Upper lobe of left lung (tissue), 6 donors: Measurements from ENCODE around the gene CDHR5. TPM values are rescaled to one million over a fixed set of nuclear protein-coding genes. Genes with fewer than 3 reads are reported as not detected.

Experiments
- ATAC-seq, 2 donors: fragments of 200-7000 bp; cut with Tn5 transposase; one replicate each; pipeline ENCODE4 v1.9.1; 2022; ENCODE audit warnings: mild to moderate bottlenecking in 2 of 2, moderate library complexity in 2 of 2; ENCODE audit not compliant: low FRiP score in 2 of 2
- DNase-seq, 2 donors: peaks; one replicate each; pipeline ENCODE4 v3.0.0-alpha.2; 2019 to 2020
- H3K27ac ChIP-seq, 4 donors: fragments of 200-600 bp; sonication (generic); one replicate each; pipeline ENCODE4 v1.5.1; 2016 to 2019
- H3K27me3 ChIP-seq, 4 donors: fragments of 200-600 bp; sonication (generic); one replicate each; pipeline ENCODE4 v1.5.1; 2017 to 2019
- H3K36me3 ChIP-seq, 4 donors: fragments of 200-600 bp; sonication (generic); one replicate each; pipeline ENCODE4 v1.5.1; 2016 to 2019
- H3K4me1 ChIP-seq, 4 donors: fragments of 200-600 bp; sonication (generic); one replicate each; pipeline ENCODE4 v1.5.1; 2018 to 2019
- H3K4me3 ChIP-seq, 4 donors: fragments of 200-600 bp; sonication (generic); one replicate each; pipeline ENCODE4 v1.5.1; 2017 to 2019; ENCODE audit warnings: mild to moderate bottlenecking in 2 of 4, moderate library complexity in 1 of 4
- H3K9me3 ChIP-seq, 4 donors: fragments of 200-600 bp; sonication (generic); one replicate each; pipeline ENCODE4 v1.5.1; 2018 to 2019
- CTCF ChIP-seq, 6 experiments: fragments of 450-650 bp in 4 of 6; fragments of 200-600 bp in 2 of 6; sonication (generic) in 2 of 6; IDR thresholded peaks; one replicate each; pipeline ENCODE4 v1.5.1; 2016 to 2019; ENCODE audit warnings: antibody characterized with exemption in 6 of 6
- EP300 ChIP-seq, 4 donors: sonication (generic); formaldehyde crosslinking; IDR thresholded peaks; one replicate each; pipeline ENCODE4 v1.5.1; 2017; ENCODE audit warnings: antibody characterized with exemption in 4 of 4, control low read depth in 2 of 4
- POLR2A ChIP-seq, 4 donors: fragments of 450-650 bp; IDR thresholded peaks; one replicate each; pipeline ENCODE4 v1.5.1; 2016 to 2017; ENCODE audit warnings: antibody characterized with exemption in 4 of 4, mild to moderate bottlenecking in 2 of 4
- POLR2AphosphoS5 ChIP-seq, 2 donors: sonication (generic); formaldehyde crosslinking; IDR thresholded peaks; one replicate each; pipeline ENCODE4 v1.5.1; 2017; ENCODE audit warnings: antibody characterized with exemption in 2 of 2
- WGBS, 2 donors: methylation state at CpG; one replicate each; pipeline ENCODE4 v1.1.5; 2017 to 2018; 5-methylcytosine and 5-hydroxymethylcytosine counted together
- total RNA-seq, 6 donors: library from RNA; depleted of rRNA in 4 of 6; stranded (reverse); fragments of >200 nt in 4 of 6; gene quantifications; one replicate each; pipeline versions ENCODE4 v1.1.0 to v1.2.1, GENCODE V29; 2016 to 2021
- donor health status: DM: no; HTN: no; CAD: no; lungs with moderate emphysema.
- donor health status: DM: no; HTN: yes; CAD: no; lungs with severe emphysema.

The CDHR5 gene
- total RNA-seq, 6 donors from 2014 or later: 0.40 TPM; not detected in 5

- H3K9me3 ChIP-seq: no peaks in the 10 kb centered on the region
- ATAC-seq (no peak), DNase-seq (peak in 1 of 2 donors; percentile 85)
- no peak overlapping the region for H3K27ac ChIP-seq
- H3K27me3 ChIP-seq: peaks cover 0 to 15% (median 11%) of the 10 kb centered on the region in 4 donors
- WGBS, 2 donors: 95% methylated on average over 31 of the region's 31 CpGs
- no peaks in the 10 kb centered on the region for H3K36me3 ChIP-seq
- H3K4me3 ChIP-seq: no peak overlapping the region
- H3K4me1 ChIP-seq: peaks cover 0 to 12% (median 1%) of the 10 kb centered on the region in 4 donors
- no peak for TF ChIP-seq POLR2A (IDR thresholded peaks at IDR 0.05)
- no peak for TF ChIP-seq CTCF (IDR thresholded peaks at IDR 0.05)
- no peak for TF ChIP-seq EP300 (IDR thresholded peaks at IDR 0.05)
- no peak for TF ChIP-seq POLR2AphosphoS5 (IDR thresholded peaks at IDR 0.05)
These were observed 3.3 kb upstream of the CDHR5 start for GRCh38 chr11:628056-628455.

- Histone ChIP-seq H3K4me3 (peak overlapping the region in 1 of 4 donors; percentile 17), H3K9me3 (no peaks in the 10 kb centered on the region), H3K36me3 (peaks cover 0 to 4% (median 0%) of the 10 kb centered on the region in 4 donors), H3K27me3 (peaks cover 0 to 15% (median 11%) of the 10 kb centered on the region in 4 donors), H3K27ac (no peak overlapping the region), H3K4me1 (peaks cover 0 to 12% (median 1%) of the 10 kb centered on the region in 4 donors)
- 63% methylated on average over 15 of the region's 28 CpGs; no CpG with 5 or more reads in 1 of the 2 donors for WGBS, 2 donors
- no peak for TF ChIP-seq POLR2A (IDR thresholded peaks at IDR 0.05)
- no peak for TF ChIP-seq EP300 (IDR thresholded peaks at IDR 0.05)
- no peak for TF ChIP-seq POLR2AphosphoS5 (IDR thresholded peaks at IDR 0.05)
- no peak for TF ChIP-seq CTCF (IDR thresholded peaks at IDR 0.05)
- ATAC-seq (no peak), DNase-seq (peak in 1 of 2 donors; percentile 56)
These were observed 2.5 kb upstream of the CDHR5 start for GRCh38 chr11:627308-627576.

GRCh38 chr11:626475-627307 is 1.9 kb upstream of the CDHR5 start, which contains the start of gene SCT:
SCT (minus strand) TSS chr11:627181; CDS start chr11:627143, 38 bp downstream.
- peak in 1 of 2 donors; percentile 75 for DNase-seq
- 24% methylated on average over 10 of the region's 72 CpGs; no CpG with 5 or more reads in 1 of the 2 donors for WGBS, 2 donors

GRCh38 chr11:625636-626268 is 997 bp upstream of the CDHR5 start:
- 81 to 87% methylated on average over 9 to 22 of the region's 22 CpGs for WGBS, 2 donors
- peaks cover 0 to 12% (median 2%) of the 10 kb centered on the region in 4 donors for H3K4me1 ChIP-seq
- peaks cover 0 to 5% (median 0%) of the 10 kb centered on the region in 4 donors for H3K36me3 ChIP-seq
- peaks cover 0 to 15% (median 11%) of the 10 kb centered on the region in 4 donors for H3K27me3 ChIP-seq
- no peak for DNase-seq
- H3K27ac ChIP-seq: no peak overlapping the region
- ATAC-seq: peak; percentile 6
- TF ChIP-seq POLR2A (IDR thresholded peaks at IDR 0.05): no peak
- no peak for TF ChIP-seq POLR2AphosphoS5 (IDR thresholded peaks at IDR 0.05)
- TF ChIP-seq EP300 (IDR thresholded peaks at IDR 0.05): no peak
- no peak for TF ChIP-seq CTCF (IDR thresholded peaks at IDR 0.05)
- H3K9me3 ChIP-seq: no peaks in the 10 kb centered on the region
- H3K4me3 ChIP-seq: no peak overlapping the region

More at GRCh38 chr11:626475-627307, 1.9 kb upstream of the CDHR5 start, which contains the start of gene SCT:
- peaks cover 0 to 5% (median 0%) of the 10 kb centered on the region in 4 donors for H3K36me3 ChIP-seq
- TF ChIP-seq EP300 (IDR thresholded peaks at IDR 0.05) (no peak), POLR2A (IDR thresholded peaks at IDR 0.05) (no peak), POLR2AphosphoS5 (IDR thresholded peaks at IDR 0.05) (no peak), CTCF (IDR thresholded peaks at IDR 0.05) (no peak)
- peak within 1 kb of the TSS in 1 of 4 donors; percentile 17 for H3K4me3 ChIP-seq
- peaks cover 0 to 15% (median 11%) of the 10 kb centered on the region in 4 donors for H3K27me3 ChIP-seq
- H3K27ac ChIP-seq: no peak within 1 kb of the TSS
- no peaks in the 10 kb centered on the region for H3K9me3 ChIP-seq
- ATAC-seq: no peak
- peaks cover 0 to 12% (median 1%) of the 10 kb centered on the region in 4 donors for H3K4me1 ChIP-seq
